Measurements from ENCODE around the gene HMGCLL1.

- no peak for TF ChIP-seq CTCF (IDR thresholded peaks at IDR 0.05)
- TF ChIP-seq POLR2AphosphoS5 (IDR thresholded peaks at IDR 0.05; ENCODE audit: insufficient read depth in 1 of 2, low read depth in 1 of 2): no peak
These were observed 35.2 kb downstream of the HMGCLL1 start for GRCh38 chr6:55543633-55544309.

Measured in vagina (tissue), 2 donors.